Heart left ventricle (tissue), 16 donors: Measurements from ENCODE around the gene NTRK3. TPM values are rescaled to one million over a fixed set of nuclear protein-coding genes. Genes with fewer than 3 reads are reported as not detected.

Experiments
- ATAC-seq, 4 donors: fragments of 200-7000 bp; cut with Tn5 transposase; one replicate each; pipeline ENCODE4 v1.9.1; 2020 to 2022; ENCODE audit warnings: moderate library complexity in 4 of 4, mild to moderate bottlenecking in 3 of 4, moderate number of reproducible peaks in 1 of 4
- DNase-seq, 5 donors: peaks; one replicate each; pipeline ENCODE4 v3.0.0-alpha.2; 2020
- H3K27ac ChIP-seq, 12 donors: fragments of 200-600 bp; sonication (generic) in 4 of 12; one replicate each; pipeline versions ENCODE4 v1.5.0 to v1.8.0; 2016 to 2022; ENCODE audit warnings: mild to moderate bottlenecking in 2 of 12
- H3K27me3 ChIP-seq, 9 donors: fragments of 200-600 bp; sonication (generic) in 2 of 9; one replicate each; pipeline versions ENCODE4 v1.5.1 to v1.8.0; 2016 to 2022; ENCODE audit warnings: mild to moderate bottlenecking in 3 of 9
- H3K36me3 ChIP-seq, 9 donors: fragments of 200-600 bp; sonication (generic) in 2 of 9; one replicate each; pipeline versions ENCODE4 v1.5.0 to v1.8.0; 2018 to 2022; ENCODE audit warnings: mild to moderate bottlenecking in 2 of 9
- H3K4me1 ChIP-seq, 12 donors: fragments of 200-600 bp; sonication (generic) in 4 of 12; one replicate each; pipeline versions ENCODE4 v1.5.0 to v1.8.0; 2016 to 2022; ENCODE audit warnings: mild to moderate bottlenecking in 3 of 12
- H3K4me3 ChIP-seq, 12 donors: fragments of 200-600 bp; sonication (generic) in 4 of 12; one replicate each; pipeline versions ENCODE4 v1.5.0 to v1.8.0; 2017 to 2022; ENCODE audit warnings: mild to moderate bottlenecking in 9 of 12, moderate library complexity in 4 of 12
- H3K9me3 ChIP-seq, 12 donors: fragments of 200-600 bp; sonication (generic) in 4 of 12; one replicate each; pipeline versions ENCODE4 v1.5.0 to v1.8.0; 2016 to 2022; ENCODE audit warnings: mild to moderate bottlenecking in 1 of 12
- CTCF ChIP-seq, 12 donors: fragments of 200-600 bp; sonication (generic) in 4 of 12; IDR thresholded peaks; one replicate each; pipeline versions ENCODE4 v1.5.0 to v1.8.0; 2018 to 2022; ENCODE audit warnings: antibody characterized with exemption in 12 of 12, mild to moderate bottlenecking in 5 of 12
- POLR2A ChIP-seq, 2 donors: fragments of 450-650 bp; IDR thresholded peaks; one replicate each; pipeline ENCODE4 v1.6.1; 2017; ENCODE audit warnings: antibody characterized with exemption in 2 of 2, mild to moderate bottlenecking in 2 of 2, moderate library complexity in 2 of 2
- WGBS, 4 donors: extraction: QIAGEN DNeasy Blood & Tissue Kit in 2 of 4; methylation state at CpG; one replicate each; pipeline versions ENCODE4 v1.1.5 to v1.1.7; 2013 to 2018; 5-methylcytosine and 5-hydroxymethylcytosine counted together
- intact Hi-C, 10 donors: fragments of 100-400 bp; cut with DNase I; formaldehyde crosslinking; loops; one replicate each; pipeline versions ENCODE4 v1.11.1 to v1.14.2; 2022
- polyA plus RNA-seq, 2 donors: library from polyadenylated mRNA; stranded (reverse); fragments of 200-250 nt; gene quantifications; one replicate each; pipeline ENCODE4 v1.2.3, GENCODE V29; 2013
- total RNA-seq, 9 donors: library from RNA; depleted of rRNA in 2 of 9; stranded (reverse); fragments of >200 nt in 2 of 9; fragmentation: NEBNext Ultra II Directional in 3 of 9; extraction: Animal tissue kit (Norgen Biotek cat#: 25700) in 3 of 9; gene quantifications; one replicate each; pipeline versions ENCODE4 v1.1.0 to v1.2.4, GENCODE V29; 2016 to 2023
- donor health status: ischemic (EF 13 %, LVEDD 7.1; RV severe dilation, severe dysfunction).
- donor health status: healthy with polysubstance abuse.
- donor health status: DM: no; HTN: yes; CAD: no.
- donor health status: DM: no; HTN: no; CAD: no.
- donor health status: ischemic (EF 25% LVEDD 6.9; RV normal size, moderate dysfunction).
- donor health status: ischemic (EF 25% LVEDD 5.7; RV mildly dilated, moderate dysfunction).
- donor health status: healthy.
- donor health status: DM: yes; HTN: yes; CAD: no.
- donor health status: ischemic (EF 35%, LVEDD 5.7; RV mildly dilated, moderate dysfunction).
- donor health status: nonischemic (EF 11% LVEDD 7.7; RV severe dilation, severe dysfunction).
- donor health status: DM: yes; HTN: yes; CAD: no.
- donor health status: PGD.
- donor health status: ischemic (EF 29% LVEDD 5.4; RV normal size, mild dysfunction).
- donor health status: nonischemic (EF 23%, LVEDD 6.1; RV moderate dilation, normal function).

Gene NTRK3
- total and polyA plus RNA-seq, 11 donors = 0.53 to 6.8 (median 2.0) TPM

GRCh38 chr15:88181613-88182012 is 74.9 kb downstream of the NTRK3 start:
- peaks cover 0 to 11% (median 0%) of the 10 kb centered on the region in 9 donors for H3K27me3 ChIP-seq
- WGBS, 4 donors = 78 to 86% (median 84%) methylated on average over 6 of the region's 6 CpGs
- intact Hi-C loops = no loop called here
- no peak overlapping the region for H3K27ac ChIP-seq
- TF ChIP-seq CTCF (IDR thresholded peaks at IDR 0.05) = no peak
- TF ChIP-seq POLR2A (IDR thresholded peaks at IDR 0.05) = no peak
- ATAC-seq (no peak), DNase-seq (no peak)
- H3K4me1 ChIP-seq = no peaks in the 10 kb centered on the region
- no peaks in the 10 kb centered on the region for H3K36me3 ChIP-seq
- no peaks in the 10 kb centered on the region for H3K9me3 ChIP-seq
- H3K4me3 ChIP-seq = no peak overlapping the region

- no peak overlapping the region for H3K4me3 ChIP-seq
- ATAC-seq (no peak), DNase-seq (no peak)
- H3K36me3 ChIP-seq = no peaks in the 10 kb centered on the region
- H3K27me3 ChIP-seq = peaks cover 0 to 11% (median 0%) of the 10 kb centered on the region in 9 donors
- 86 to 93% (median 90%) methylated on average over 3 of the region's 3 CpGs for WGBS, 4 donors
- no peaks in the 10 kb centered on the region for H3K4me1 ChIP-seq
- H3K27ac ChIP-seq = no peak overlapping the region
- intact Hi-C loops = no loop called here
- TF ChIP-seq CTCF (IDR thresholded peaks at IDR 0.05) (no peak), POLR2A (IDR thresholded peaks at IDR 0.05) (no peak)
- no peaks in the 10 kb centered on the region for H3K9me3 ChIP-seq
Measured at GRCh38 chr15:88179562-88179961, 77.0 kb downstream of the NTRK3 start.

- no peaks in the 10 kb centered on the region for H3K36me3 ChIP-seq
- intact Hi-C loops = no loop called here
- TF ChIP-seq CTCF (IDR thresholded peaks at IDR 0.05) (no peak), POLR2A (IDR thresholded peaks at IDR 0.05) (no peak)
- peaks cover 0 to 11% (median 0%) of the 10 kb centered on the region in 9 donors for H3K27me3 ChIP-seq
- WGBS, 4 donors = 67 to 76% (median 69%) methylated on average over 5 of the region's 5 CpGs
- H3K9me3 ChIP-seq = no peaks in the 10 kb centered on the region
- H3K4me3 ChIP-seq = no peak overlapping the region
- no peak for DNase-seq
- H3K4me1 ChIP-seq = no peaks in the 10 kb centered on the region
- no peak overlapping the region for H3K27ac ChIP-seq
- no peak for ATAC-seq
Measured at GRCh38 chr15:88178631-88179030, 77.9 kb downstream of the NTRK3 start.

- ATAC-seq (no peak), DNase-seq (no peak)
- TF ChIP-seq CTCF (IDR thresholded peaks at IDR 0.05) = no peak
- no peak for TF ChIP-seq POLR2A (IDR thresholded peaks at IDR 0.05)
- H3K4me1 ChIP-seq = no peaks in the 10 kb centered on the region
- peaks cover 0 to 6% (median 0%) of the 10 kb centered on the region in 9 donors for H3K27me3 ChIP-seq
- H3K27ac ChIP-seq = no peak overlapping the region
- H3K4me3 ChIP-seq = no peak overlapping the region
- no peaks in the 10 kb centered on the region for H3K36me3 ChIP-seq
- intact Hi-C loops = no loop called here
- H3K9me3 ChIP-seq = no peaks in the 10 kb centered on the region
- WGBS, 4 donors = 59 to 86% (median 75%) methylated on average over 1 of the region's 1 CpG
Measured at GRCh38 chr15:88177451-88177850, 79.1 kb downstream of the NTRK3 start.
